NCI-H1694 (cell line): Measurements from ENCODE around the gene PCDHGA1.
A peak's percentile ranks its signal among the peaks of the same experiment; 100 is the strongest.

Source experiments
- DNase-seq: peaks from one replicate; lab custom pipeline; 2025; lab: John Stamatoyannopoulos, UW

The PCDHGA1 gene

DNA sequence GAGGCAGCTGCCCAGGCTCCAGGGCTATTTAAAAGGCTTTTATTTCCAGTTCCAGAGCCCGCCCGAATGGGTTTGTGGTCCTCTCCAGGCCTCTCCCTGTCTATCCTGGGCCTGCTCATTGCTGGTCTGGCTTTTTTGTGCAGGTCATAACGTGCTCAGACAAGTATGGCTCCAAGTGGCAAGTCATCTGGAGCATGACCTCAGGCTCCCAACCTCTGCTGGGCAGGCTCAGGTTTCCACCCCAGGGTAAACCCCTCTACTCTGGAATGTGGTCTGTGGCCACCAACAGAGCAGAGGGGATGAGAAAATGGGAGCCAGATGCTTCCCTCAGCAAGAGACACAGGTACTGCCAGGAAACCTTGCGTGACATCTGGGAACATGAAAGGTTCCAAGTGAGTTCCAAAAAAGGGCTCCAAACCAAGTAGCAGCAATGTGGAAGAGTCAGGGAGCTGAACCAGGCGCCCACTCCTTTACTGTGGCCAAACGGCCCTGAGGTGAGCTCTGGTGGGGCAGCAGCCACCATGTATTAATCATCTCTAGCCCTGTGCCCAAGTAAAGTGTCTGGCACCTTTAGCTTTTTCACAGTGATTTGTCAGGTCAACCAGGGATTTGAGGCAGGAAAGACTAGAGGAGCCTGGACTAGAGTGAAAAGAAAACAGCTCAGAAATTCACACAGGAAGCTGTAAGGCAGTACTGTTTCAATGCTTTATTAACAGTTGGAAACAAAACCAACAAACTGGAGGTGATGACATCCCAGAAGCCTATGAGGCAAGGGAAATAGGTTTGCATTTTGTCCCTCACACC is 184.2 kb downstream of the PCDHGA1 start:
- DNase-seq: peak; percentile 81

DNA sequence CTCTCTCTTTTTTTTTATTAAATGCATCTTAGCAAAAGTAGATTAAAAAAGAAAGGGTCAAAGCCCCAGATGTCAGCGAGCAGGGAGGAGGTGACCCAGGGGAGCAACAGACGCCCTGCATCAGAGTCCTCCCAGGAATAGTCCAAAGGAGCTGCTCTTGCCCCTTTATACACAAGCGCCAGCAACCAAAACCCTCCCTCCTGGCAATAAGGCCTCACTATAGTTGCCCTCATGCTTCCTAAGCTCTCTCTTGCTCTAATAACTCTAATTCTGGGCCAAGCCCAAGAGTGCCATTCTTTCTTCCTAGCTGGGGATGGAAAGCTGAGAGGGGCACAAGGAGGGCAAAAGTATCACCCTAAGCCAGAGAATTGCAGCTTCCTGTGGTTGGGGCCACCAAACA is 184.8 kb downstream of the PCDHGA1 start:
- DNase-seq: no peak

DNA sequence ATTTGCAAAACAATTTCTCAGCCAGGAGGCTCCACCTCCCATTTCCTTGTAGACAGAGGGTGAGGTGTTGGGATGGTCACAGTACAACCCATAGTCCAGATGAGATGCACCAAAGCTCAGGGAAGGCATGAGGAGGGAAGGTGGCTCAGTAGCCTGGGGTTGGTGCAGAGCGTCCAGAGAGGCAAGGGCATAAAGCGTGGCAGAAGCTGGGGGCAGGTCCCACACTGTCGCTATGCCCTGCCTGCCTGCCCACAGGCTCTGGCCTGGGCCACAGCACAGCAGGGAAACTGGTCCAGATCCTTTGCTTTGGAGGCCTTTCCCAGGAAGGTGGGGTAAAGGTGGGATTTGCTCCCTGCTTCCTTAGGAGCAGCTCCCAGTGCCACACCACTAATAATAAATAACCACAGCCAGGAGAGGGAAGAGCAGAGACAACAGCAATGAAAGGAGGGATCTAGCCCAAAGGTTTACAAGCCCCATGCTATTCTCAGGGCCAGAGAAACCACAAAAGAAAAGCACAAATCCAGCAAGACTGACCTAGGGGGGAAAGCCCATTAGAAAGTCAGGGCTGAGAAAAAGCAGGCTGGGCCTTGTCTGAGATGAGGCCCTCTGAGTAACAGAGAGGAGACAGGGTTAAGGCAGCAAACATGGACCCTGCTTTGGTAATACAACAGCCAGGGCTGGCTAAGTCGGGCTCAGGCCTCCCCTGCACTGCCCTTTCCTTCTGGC is 185.8 kb downstream of the PCDHGA1 start:
- DNase-seq: no peak

DNA sequence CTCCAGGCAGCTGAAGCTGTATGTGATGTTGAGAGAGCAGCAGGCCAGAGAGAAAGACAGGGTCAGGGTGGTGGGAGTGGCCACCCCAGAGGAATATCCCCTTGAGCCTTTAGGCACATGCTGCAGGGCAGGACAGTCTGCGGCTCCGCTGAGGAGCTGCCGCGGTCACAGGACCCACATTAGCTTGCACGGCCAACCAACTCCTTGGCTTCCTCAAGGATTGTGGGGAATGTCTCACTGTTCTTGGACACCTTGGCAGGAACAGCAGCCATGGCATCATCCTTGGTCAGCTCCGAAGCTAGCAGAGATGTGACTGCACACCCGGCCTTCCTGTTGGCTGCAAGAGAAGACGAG is 186.3 kb downstream of the PCDHGA1 start:
- DNase-seq: no peak

DNA sequence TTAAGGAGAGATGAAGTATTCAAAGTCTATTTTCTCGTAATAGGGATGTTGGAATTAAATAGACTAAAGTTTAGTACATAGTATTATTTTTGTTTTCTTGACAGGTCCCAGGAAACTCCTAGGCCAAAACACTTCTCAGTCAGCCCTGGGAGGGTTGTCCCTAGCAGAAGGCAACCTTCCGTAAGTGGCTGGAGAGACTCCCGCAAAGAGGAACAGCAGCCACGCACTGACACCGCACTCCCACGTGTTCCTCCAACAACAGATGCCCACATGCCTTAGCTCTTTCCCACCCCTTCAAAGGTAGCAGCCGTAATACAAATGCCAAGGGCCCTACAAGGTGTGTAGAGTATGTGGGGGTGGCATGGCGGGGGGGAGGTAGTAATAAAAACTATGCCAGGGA is 187.0 kb downstream of the PCDHGA1 start:
- DNase-seq: no peak

DNA sequence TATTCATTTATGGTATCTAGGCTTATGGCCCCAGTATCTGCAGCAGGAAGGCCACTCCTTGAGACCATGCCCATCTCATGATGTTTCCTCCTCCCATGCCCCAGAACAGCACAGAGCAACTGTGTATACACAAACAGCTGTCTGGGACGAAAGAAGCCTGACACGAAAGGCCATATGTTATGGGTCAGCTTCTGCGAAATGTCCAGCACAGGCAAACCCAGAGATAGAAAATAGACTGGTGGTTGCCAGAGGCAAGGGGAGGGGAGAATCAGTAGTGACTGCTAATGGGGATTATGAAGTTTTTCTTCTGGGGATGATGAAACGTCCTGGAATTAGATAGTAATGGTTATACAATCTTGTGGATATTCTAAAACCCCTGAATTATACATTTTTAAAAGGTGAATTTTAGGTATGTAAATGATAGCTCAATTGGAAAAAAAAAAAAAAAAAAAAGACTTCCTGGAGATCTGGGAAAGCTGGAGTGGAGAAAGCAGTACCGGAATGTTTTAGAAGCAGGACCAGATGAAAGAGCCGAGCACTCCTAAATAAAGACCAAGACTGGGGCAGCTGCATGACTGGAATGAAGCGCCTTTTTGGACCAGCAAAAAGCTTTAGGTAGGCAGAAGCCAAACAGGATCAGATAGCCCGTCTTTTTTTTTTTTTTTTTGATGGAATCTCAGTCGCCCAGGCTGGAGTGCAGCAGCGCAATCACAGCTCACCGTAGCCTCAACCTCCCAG is 187.7 kb downstream of the PCDHGA1 start:
- no peak for DNase-seq

DNA sequence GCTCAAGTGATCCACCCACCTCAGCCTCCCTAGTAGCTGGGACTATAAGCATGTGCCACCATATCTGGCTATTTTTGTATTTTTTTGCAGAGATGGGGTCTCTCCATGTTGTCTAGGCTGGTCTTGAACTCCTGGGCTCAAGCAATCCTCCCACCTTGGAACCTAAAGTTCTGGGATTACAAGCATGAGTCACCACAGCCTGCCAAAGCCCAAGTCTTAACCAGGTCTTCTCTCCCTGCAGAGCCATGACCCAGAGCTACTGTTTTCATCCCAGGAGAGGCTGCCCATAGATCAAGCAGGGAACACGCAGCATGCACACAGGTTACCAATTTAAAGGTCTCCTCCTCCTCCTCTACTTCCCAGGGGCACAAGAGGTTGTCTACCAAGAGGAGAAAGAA is 188.3 kb downstream of the PCDHGA1 start:
- DNase-seq: no peak

DNA sequence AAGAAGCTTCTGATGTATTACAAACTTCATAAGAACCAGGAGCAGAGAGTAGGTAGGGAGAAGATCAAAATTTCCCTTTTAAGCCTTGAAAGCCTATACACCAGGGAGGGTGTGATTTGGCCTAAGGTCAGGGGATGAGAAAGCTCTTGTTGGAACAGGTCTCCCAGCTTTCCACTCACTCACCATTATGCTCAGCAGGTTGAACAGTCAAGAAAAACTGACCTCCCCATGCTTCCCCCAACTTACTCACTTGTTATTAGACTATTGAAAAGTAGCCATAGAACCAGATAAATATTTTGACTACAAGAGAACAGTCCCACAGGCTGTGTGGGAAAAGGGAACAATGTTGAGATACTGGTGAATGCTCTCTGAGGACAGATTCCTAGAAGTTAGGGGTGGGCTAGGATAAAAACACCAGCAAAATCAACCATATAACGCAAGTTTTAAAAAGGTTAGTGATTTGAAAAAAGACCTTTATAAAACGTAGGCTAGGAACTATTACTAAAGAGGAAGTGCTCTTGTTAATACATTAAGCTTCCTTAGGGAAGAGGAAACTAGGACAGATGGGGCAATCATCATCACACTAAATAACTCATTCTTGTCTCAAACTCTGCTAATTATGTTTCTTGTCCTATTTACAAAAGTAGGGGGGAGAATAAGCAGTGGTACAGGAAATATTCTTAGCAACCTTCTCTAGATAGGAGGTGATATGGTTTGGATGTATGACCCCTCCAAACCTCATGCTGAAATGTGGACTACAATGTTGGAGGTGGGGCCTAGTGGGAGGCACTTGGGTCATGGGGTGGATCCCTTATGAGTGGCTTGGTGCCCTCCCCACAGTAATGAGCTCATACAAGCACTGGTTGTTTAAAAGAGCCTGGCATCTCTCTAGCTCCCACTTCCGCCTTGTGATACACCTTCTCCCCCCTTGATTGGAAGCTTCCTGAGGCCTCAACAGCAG is 189.6 kb downstream of the PCDHGA1 start:
- no peak for DNase-seq

DNA sequence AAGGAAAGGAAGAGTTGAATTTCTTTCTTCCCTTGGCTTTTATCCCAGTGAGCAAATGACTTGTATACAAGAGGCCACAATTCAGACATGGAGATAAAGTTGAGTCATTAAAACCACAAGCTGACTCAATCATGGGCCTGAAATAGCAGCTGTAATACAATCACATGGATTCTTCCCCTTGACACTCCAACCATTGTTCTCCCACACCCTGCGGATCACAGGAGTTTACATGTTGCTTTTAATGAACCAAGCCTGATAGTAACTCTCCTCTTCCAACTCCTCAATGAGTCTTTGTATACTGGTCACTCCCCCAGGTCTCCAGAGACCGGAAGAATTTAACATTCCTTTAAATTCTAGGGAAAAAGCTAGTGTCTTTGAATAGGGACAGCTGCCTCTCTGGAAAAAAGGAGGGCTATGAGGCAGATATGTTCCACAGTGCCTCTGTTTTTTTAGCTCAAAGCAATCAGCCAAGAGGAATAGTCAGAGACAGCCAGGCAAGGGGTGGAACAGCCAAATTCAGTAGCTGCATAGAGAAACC is 191.0 kb downstream of the PCDHGA1 start:
- no peak for DNase-seq

DNA sequence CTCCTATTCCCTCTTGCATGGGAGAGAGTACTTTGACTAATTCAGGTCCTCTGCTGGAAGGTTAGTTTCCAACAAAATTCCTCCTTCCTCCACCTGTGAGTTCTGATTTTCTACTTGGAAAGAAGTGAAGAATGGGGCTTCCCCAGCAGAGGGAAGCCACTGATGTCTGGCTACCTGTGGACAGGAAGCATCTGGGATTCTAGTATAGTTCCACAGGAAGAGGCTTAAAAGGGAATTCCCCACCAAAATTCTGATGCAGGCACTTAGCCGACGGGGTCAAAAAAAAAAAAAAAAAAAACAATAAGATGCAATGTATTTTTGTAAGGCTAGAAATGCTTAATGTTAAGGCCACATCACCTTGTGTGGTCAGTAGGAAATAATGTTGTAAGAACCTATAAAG is 192.0 kb downstream of the PCDHGA1 start:
- no peak for DNase-seq

DNA sequence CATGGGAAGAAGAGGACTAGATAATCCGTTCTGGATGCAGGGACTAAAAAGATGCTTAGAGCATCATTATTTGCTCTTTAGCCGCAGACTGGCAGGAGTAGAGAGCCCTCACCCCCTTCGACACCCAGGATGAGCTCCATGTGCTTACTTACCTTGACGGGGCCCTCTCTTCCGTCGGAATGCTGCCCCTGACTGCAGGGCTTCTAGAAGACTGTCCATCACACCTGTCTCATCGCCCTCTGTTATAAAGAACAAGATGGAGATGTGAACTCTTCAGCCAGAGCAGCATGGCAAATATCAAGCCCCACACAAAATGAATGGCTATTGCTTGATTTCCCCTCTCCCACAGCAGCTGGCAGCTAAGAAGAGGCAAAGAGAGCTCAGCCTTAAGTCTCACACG is 193.7 kb downstream of the PCDHGA1 start:
- no peak for DNase-seq

DNA sequence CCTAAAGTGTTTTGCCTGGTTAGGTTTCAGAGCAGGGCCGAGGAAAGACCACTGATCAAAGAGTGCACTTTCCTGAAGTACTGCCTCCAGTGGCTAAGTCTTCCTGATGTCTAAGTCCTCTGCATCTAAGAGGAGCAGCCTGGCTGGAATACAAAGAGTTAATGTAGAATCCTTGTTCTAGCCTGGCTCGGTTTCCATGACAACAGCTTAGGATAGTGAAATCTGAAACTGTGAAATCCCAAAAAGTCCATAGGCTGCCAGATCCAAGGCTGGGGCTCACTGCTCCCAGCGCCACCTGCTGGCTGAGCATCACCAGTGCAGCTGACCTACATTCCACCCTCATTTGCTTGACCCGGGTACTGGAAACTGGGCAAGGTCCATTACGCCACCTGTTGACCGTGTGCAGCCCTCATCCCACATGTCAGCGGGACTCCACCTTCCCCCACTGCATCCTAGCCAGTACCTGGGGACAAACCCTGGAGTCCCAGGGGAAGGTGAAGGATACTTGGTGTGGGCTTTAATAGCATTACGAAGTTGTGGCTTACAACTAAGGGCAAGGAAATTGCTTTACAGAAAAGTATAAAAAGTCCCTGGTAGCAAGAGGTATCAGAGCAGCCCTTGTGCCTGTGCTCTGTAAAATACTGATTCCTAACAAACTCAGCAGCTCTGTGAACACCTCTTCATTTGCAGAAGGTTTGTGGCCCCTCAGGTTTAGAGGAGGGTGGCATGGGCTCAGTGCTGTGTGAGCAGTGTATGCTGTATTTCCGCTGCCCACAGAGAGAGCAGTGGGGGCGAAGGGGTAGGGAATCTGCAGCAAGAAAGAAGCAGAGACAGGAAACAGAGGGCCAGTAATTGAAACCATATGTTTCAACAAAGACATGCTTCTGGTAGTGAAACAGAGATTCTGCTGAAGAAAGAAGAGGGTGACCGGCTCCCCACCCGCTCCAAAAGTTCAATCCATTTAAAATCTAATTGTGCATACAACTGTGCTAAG is 194.6 kb downstream of the PCDHGA1 start:
- peak; percentile 96 for DNase-seq

DNA sequence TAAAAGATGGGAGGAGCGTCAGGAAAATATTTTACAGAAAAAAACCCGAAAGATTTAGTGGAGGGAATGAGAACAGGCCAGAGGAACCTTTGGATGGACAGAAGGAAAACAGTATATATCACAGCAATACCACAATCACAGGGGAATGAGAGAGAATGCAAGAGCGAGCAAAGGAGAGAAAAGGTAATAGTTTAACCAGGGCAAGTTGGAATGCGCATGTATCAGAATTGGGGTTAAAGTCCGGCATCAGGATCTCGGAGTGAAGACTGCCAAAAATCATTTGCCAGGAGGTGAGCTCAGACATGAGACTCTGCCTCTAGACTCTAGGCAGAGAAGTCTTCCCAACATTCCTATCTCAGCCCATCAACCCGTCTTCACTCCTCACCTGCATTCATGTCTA is 195.3 kb downstream of the PCDHGA1 start:
- no peak for DNase-seq

DNA sequence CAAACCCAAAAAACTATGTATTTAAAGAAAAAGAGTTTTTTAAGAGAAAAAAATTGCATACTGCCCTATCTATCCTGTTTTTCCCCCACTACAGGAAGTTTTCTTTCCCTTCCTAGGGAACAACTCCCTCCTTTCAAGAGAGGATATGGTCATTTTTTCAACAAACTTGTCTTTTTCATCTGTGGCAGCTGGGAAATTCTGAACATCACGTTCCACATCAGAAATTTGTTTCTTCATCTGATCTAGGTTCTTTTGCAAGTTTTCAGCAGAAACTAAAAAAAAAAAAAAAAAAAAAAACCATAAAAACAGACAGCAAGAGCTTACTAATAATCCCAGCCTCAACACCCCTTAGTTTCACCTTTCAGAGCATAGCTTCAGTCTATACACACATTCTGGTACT is 197.1 kb downstream of the PCDHGA1 start:
- no peak for DNase-seq

DNA sequence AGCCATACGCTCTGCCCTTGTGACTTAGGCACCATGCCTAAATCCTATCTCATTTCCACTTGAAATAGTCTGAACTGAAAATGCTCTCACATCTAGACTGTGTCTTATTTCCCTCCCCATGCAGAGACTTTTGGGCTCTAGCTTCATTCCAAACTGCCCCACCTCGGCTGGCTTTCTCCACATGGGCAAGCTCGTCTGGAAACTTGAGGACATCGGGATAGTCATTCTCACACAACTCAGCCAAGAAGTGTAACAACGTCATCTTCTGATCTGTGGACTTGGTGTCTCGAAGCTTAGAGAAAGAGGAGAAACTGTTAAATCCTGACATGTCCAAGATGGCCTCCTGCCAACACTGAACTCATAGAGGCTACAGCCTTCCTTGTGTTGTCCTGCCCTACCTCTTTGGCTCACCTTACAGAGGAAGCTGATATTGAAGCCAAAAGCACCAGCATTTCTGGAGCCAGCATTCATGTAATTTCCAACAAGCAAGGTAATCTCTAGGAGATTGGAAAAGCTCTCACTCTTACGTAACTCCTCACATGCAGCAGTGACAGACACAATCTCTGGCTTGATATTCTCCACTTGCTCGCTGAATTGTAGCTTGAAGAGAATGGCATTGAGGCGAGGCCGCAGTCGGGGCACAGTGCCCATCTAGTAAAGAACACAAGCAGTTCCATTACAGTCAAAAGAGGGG is 198.1 kb downstream of the PCDHGA1 start:
- no peak for DNase-seq

DNA sequence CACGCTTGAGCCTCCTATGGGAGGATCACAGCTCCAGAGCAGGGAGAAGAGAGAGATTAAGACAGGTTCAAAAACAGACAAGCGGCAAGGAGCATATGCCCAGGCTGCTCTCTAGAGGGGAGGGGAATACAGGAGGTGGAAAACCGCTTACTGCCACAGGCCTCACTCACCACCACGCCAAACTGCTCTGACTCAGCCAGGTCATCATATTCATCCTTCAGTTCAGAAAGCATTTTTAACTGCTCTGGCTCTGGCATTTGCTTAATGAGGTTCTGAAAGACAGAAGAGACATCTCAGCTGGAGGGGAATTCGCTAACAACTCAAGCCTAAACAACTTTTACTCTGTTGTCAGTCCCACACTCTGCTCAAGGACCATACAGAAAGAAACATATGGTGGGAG is 198.7 kb downstream of the PCDHGA1 start:
- DNase-seq: no peak

DNA sequence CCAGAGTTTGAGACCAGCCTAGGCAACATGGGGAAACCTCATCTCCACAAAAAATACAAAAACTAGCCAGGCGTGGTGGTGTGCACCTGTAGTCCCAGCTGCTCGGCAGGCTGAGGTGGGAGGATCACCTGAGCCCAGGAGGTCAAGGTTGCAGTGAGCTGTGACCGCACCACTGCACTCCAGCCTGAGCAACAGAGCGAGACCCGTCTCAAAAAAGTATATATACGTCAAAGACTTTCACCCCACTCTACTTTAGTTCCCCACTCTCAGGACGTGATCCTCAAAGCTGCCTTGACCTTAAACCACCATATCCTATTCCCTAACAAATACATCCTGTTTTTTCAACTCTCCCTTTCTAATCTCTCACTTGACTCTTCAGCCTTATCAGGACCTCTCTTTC is 199.6 kb downstream of the PCDHGA1 start:
- DNase-seq: no peak

DNA sequence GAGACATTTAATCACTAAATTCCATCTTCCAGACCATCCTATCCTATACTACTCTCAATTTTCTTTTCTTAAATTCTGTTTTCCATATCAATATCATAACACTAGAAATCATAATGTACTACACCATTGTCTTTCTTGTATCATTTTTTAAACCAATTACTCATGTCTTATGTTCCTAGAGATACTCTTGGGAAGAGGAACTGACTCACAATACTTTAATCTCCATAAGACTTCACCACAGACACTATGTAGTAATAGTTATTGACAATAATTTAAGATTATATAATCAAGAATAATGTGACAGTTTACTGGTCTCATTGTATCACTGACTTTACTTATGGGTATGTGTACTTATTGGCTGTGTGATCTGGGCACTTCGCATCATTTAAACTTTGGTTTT is 202.4 kb downstream of the PCDHGA1 start:
- no peak for DNase-seq

DNA sequence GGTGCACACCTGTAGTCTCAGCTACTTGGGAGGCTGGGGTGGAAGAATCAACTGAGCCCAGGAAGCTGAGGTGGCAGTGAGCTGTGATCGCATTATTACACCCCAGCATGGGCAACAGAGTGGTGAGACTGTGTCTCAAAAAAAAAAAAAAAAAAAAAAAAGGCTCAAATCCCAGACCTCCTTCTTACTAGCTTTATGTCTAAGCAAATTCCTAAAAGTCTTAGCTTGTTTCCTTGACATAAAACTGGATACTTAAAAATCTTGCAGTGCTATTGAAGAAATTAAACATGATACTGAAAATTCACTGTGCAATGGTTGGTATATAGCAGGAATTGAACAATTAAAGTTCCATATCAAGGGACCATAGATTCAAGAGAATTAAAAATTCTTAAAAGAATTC is 203.6 kb downstream of the PCDHGA1 start:
- DNase-seq: no peak
